SU-DHL-6 (cell line): Measurements from ENCODE around the gene EYS.

Experiments
- H2AFZ ChIP-seq: fragments of 200-600 bp; sonication (generic); 2 replicates; pipeline ENCODE4 v1.6.1; 2014; ENCODE audit warnings: low read depth, mild to moderate bottlenecking, moderate library complexity, mixed read lengths, antibody characterized with exemption, low read length; ENCODE audit not compliant: severe bottlenecking
- H3F3A ChIP-seq: fragments of 200-600 bp; shearing (Covaris generic); 2 replicates; pipeline ENCODE4 v1.6.0; 2016; ENCODE audit warnings: antibody characterized with exemption, mild to moderate bottlenecking; ENCODE audit not compliant: insufficient read depth
- H3K27ac ChIP-seq: fragments of 200-600 bp; sonication (generic); 2 replicates; pipeline ENCODE4 v1.5.1; 2016; ENCODE audit warnings: low read depth, mild to moderate bottlenecking, low read length, moderate library complexity, mixed read lengths
- H3K27me3 ChIP-seq: fragments of 200-600 bp; sonication (generic), shearing (Covaris generic); 2 replicates; pipeline ENCODE4 v1.6.0; 2014; ENCODE audit warnings: mild to moderate bottlenecking, low read length
- H3K36me3 ChIP-seq: fragments of 200-600 bp; sonication (generic); 2 replicates; pipeline ENCODE4 v1.6.1; 2014; ENCODE audit warnings: mild to moderate bottlenecking, low read length, mixed read lengths
- H3K4me2 ChIP-seq: fragments of 300-600, 200-600 bp; shearing (Covaris generic), sonication (generic); 2 replicates; pipeline ENCODE4 v1.6.0; 2014; ENCODE audit warnings: low read length, low read depth, mild to moderate bottlenecking; ENCODE audit not compliant: poor library complexity, severe bottlenecking
- H3K4me3 ChIP-seq: fragments of 200-600 bp; sonication (generic); 2 replicates; pipeline ENCODE4 v1.5.1; 2014; ENCODE audit warnings: antibody characterized with exemption, low read length, mild to moderate bottlenecking, mixed read lengths; ENCODE audit not compliant: insufficient read depth, poor library complexity, severe bottlenecking
- H3K79me2 ChIP-seq: fragments of 200-600 bp; sonication (generic); 2 replicates; pipeline ENCODE4 v1.6.1; 2014; ENCODE audit warnings: mild to moderate bottlenecking, low read length, moderate library complexity; ENCODE audit not compliant: insufficient read depth
- H3K9ac ChIP-seq: fragments of 200-600 bp; sonication (generic); 2 replicates; pipeline ENCODE4 v1.7.0; 2014; ENCODE audit warnings: mild to moderate bottlenecking, low read length
- H3K9me2 ChIP-seq: fragments of 200-600 bp; sonication (generic); replicated peaks from 2 replicates; pipeline ENCODE4 v1.6.1; 2014; ENCODE audit warnings: low read length; ENCODE audit not compliant: insufficient read depth
- H3K9me3 ChIP-seq: fragments of 200-600 bp; sonication (generic); 2 replicates; pipeline ENCODE4 v1.6.1; 2014; ENCODE audit warnings: low read length, mixed read lengths; ENCODE audit not compliant: insufficient read depth
- H4K20me1 ChIP-seq: fragments of 200-600 bp; sonication (generic); 2 replicates; pipeline ENCODE4 v1.6.1; 2014; ENCODE audit warnings: low read depth, mild to moderate bottlenecking, antibody characterized with exemption, low read length, moderate library complexity, mixed read lengths
- CTCF ChIP-seq: fragments of 200-600 bp; sonication (generic); IDR thresholded peaks from one replicate; pipeline ENCODE4 v1.5.1; 2017; ENCODE audit warnings: antibody characterized with exemption, mild to moderate bottlenecking, low read length, moderate library complexity; ENCODE audit not compliant: insufficient read depth, poor library complexity, severe bottlenecking
- EZH2phosphoT487 ChIP-seq: fragments of 200-600 bp; sonication (generic), shearing (Covaris generic); conservative IDR thresholded peaks from 2 replicates; pipeline ENCODE4 v1.6.1; 2018; ENCODE audit warnings: mild to moderate bottlenecking, antibody characterized with exemption, low read length, moderate library complexity, mixed read lengths

EYS gene

GRCh38 chr6:65091561-65091960 lies 615.5 kb downstream of the EYS start:
- Histone ChIP-seq H3F3A (no peaks in the 10 kb centered on the region), H3K36me3 (no peaks in the 10 kb centered on the region), H3K27me3 (no peaks in the 10 kb centered on the region), H3K27ac (no peak overlapping the region), H3K4me3 (no peak overlapping the region), H3K9ac (no peak overlapping the region), H2AFZ (no peak overlapping the region), H3K79me2 (no peaks in the 10 kb centered on the region), H3K4me2 (no peak overlapping the region), H4K20me1 (no peaks in the 10 kb centered on the region), H3K9me2 (no peaks in the 10 kb centered on the region), H3K9me3 (peaks cover 5% of the 10 kb centered on the region; the same call in 1 of the 2 replicates)
- TF ChIP-seq EZH2phosphoT487 (no peak), CTCF (no peak)

DNA sequence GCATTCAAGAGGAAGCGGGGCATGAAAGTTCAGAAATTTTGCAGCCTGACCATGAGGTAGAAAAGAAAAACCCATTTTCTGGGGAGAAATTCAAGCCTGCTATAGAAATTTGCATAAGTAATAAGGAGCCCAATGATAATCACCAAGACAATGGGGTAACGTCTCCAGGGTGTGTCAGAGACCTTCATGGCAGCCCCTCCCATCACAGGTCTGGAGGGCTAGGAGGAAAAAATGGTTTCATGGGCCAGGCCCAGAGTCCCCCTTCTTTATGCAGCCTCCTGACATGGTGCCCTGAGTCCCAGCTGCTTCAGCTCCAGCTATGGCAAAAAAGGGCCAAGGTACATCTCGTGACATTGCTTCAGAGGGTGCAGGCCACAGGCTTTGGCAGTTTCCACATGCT lies 618.5 kb downstream of the EYS start:
- Histone ChIP-seq H3K4me3 (no peak overlapping the region), H4K20me1 (no peaks in the 10 kb centered on the region), H3K27ac (no peak overlapping the region), H3K9me2 (no peaks in the 10 kb centered on the region), H3K9me3 (peaks cover 5% of the 10 kb centered on the region; the same call in 1 of the 2 replicates), H3K9ac (no peak overlapping the region), H3K79me2 (no peaks in the 10 kb centered on the region), H3F3A (no peaks in the 10 kb centered on the region), H2AFZ (no peak overlapping the region), H3K36me3 (no peaks in the 10 kb centered on the region), H3K27me3 (no peaks in the 10 kb centered on the region), H3K4me2 (no peak overlapping the region)
- TF ChIP-seq CTCF (no peak), EZH2phosphoT487 (no peak)

DNA sequence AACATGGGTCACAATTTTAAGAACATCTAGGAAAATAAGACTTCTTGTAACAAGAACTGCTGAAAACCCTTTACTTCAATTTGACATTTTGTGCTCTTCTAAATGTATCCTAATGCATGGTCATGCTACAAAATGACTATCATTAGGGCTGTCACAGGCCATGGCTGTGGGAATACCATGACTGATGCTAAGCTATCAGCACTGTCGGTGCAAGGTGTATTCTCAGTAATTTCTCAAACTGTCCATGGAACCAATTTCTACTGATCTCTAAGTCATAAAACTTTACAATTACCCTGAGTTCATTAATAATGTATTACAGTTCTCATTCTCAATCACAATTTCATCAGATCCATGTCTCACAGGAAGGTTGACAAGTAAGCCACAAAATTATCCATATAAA lies 625.3 kb downstream of the EYS start:
- Histone ChIP-seq H3K9me2 (0 out of 2 replicates have a peak, but pooled peaks cover 4% of the 10 kb centered on the region), H3K79me2 (no peaks in the 10 kb centered on the region), H3K9ac (no peak overlapping the region), H3K4me2 (no peak overlapping the region), H3K9me3 (no peaks in the 10 kb centered on the region), H3F3A (no peaks in the 10 kb centered on the region), H3K36me3 (no peaks in the 10 kb centered on the region), H2AFZ (no peak overlapping the region), H3K27me3 (no peaks in the 10 kb centered on the region), H3K27ac (no peak overlapping the region), H4K20me1 (no peaks in the 10 kb centered on the region), H3K4me3 (no peak overlapping the region)
- no peak for TF ChIP-seq EZH2phosphoT487
- no peak for TF ChIP-seq CTCF
